ENCODE data around the gene UBE2E2.

Gene UBE2E2

DNA sequence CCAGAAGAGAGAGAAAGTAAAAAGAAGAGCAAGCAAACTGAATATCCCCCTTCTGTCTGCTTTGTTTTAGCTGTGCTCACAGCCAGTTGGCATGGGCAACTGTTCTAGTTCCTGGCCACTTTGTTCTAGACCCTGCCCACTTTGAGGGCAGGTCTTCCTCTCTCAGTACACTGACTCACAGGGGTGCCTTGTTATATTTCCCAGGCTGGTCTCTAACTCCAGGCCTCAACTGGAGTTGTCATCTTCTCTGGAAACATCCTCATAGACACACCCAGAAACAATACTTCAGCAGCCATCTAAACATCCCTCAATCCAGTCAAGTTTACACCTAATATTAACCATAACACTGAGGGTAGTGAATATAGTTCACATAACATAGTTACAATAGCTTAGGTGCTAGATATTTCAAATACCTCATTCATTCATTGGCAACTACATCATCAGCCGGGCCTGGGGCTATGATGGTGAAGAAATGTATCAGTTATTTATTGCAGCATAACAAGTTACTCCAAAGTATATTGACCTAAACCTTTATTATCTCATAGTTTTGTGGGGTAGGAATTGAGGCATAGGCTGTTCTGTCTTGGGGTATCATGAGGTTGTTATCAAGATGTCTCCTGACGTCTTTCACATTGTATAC is 106.0 kb downstream of the UBE2E2 start:
- Histone ChIP-seq H3K4me1 (ENCODE audit: control insufficient read depth, insufficient read depth, low read length) (peaks cover 17% of the 10 kb centered on the region), H3K9ac (ENCODE audit: low read length) (no peak overlapping the region), H3K27me3 (replicated peaks; ENCODE audit: control insufficient read depth, insufficient read depth, low read length) (no peaks in the 10 kb centered on the region), H3K9me3 (ENCODE audit: control insufficient read depth, low read length) (no peaks in the 10 kb centered on the region), H3K4me3 (ENCODE audit: low read length) (no peak overlapping the region), H3K36me3 (ENCODE audit: control insufficient read depth, insufficient read depth, low read length, severe bottlenecking) (no peaks in the 10 kb centered on the region)
- no peak for DNase-seq (ENCODE audit: low read depth)

DNA sequence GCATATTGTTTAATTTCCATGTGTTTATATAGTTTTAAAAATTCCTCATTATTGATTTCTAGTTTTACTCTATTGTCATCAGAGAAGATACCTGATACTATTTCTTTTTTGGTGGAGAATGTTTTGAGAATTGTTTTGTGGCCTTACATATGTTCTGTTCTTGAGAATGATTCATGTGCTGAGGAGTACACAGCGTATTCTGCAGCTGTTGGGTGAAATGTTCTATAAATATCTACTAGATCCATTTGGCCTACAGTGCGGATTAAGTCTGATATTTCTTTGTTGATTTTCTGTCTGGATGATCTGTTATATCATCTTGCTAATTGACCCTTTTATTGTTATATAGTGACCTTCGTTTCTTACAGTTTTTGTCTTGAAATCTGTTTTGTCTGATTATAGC is 109.7 kb downstream of the UBE2E2 start:
- H3K9me3 ChIP-seq (ENCODE audit: control insufficient read depth, low read length), result no peaks in the 10 kb centered on the region
- peaks cover 23% of the 10 kb centered on the region for H3K4me1 ChIP-seq (ENCODE audit: control insufficient read depth, insufficient read depth, low read length)
- H3K36me3 ChIP-seq (ENCODE audit: control insufficient read depth, insufficient read depth, low read length, severe bottlenecking), result no peaks in the 10 kb centered on the region
- DNase-seq (ENCODE audit: low read depth), result peak; percentile 28
- no peaks in the 10 kb centered on the region for H3K27me3 ChIP-seq (replicated peaks; ENCODE audit: control insufficient read depth, insufficient read depth, low read length)
- no peak overlapping the region for H3K4me3 ChIP-seq (ENCODE audit: low read length)
- H3K9ac ChIP-seq (ENCODE audit: low read length), result no peak overlapping the region

DNA sequence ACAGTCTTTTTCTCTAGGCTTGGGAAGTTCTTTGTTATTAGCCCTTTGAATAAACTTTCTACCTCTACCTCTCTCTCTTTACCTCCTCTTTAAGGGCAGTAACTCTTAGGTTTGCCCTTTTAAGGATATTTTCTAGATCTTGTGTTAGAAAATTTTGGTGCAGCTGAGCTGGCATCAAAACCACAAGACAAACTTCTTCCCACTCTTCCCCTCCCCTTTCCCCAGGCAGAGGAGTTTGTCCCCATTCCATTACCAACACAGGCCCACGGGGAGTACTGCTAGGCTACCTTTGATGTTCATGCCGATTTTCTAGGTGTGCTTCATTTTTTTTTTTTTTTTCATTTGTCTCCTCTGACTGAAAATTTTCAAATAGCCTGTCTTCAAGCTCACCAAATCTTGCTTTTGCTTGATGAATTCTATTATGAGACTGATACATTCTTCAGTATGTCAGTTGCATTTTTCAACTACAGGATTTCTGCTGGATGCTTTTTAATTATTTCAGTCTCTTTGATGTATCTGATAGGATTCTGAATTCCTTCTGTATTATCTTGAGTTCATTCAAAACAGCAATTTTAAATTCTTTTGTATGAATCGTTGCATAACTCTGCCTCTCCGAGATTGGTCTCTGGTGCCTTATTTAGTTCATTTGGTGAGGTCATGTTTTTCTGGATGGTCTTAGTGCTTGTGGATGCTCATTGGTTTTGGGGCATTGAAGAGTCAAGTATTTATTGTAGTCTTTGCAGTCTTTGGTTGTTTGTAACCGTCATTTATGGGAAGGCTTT is 112.0 kb downstream of the UBE2E2 start:
- Histone ChIP-seq H3K27me3 (replicated peaks; ENCODE audit: control insufficient read depth, insufficient read depth, low read length) (no peaks in the 10 kb centered on the region), H3K9me3 (ENCODE audit: control insufficient read depth, low read length) (no peaks in the 10 kb centered on the region), H3K9ac (ENCODE audit: low read length) (no peak overlapping the region), H3K4me3 (ENCODE audit: low read length) (no peak overlapping the region), H3K36me3 (ENCODE audit: control insufficient read depth, insufficient read depth, low read length, severe bottlenecking) (no peaks in the 10 kb centered on the region), H3K4me1 (ENCODE audit: control insufficient read depth, insufficient read depth, low read length) (peaks cover 23% of the 10 kb centered on the region)
- peak; percentile 19 for DNase-seq (ENCODE audit: low read depth)

DNA sequence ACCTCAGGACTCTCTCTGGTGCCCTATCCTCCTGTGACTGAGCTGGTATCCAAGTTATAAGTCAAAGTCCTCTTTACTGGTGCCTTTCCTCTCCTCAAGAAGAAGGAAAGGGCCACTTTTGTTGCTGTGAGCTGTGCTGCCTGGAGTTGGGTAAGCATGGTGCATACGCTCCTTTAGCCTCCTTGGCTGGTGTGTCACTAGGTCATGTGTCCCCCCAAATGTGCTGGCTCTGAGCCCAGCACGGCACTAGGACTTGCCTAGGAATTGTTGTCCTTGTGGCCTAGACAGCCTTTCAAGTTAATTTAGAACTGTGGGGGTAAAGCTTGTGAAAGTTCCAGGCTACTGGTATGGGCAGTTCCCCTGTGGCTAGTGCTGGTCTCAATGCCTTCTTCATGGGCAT is 113.8 kb downstream of the UBE2E2 start:
- H3K9ac ChIP-seq (ENCODE audit: low read length), result no peak overlapping the region
- H3K9me3 ChIP-seq (ENCODE audit: control insufficient read depth, low read length), result no peaks in the 10 kb centered on the region
- H3K36me3 ChIP-seq (ENCODE audit: control insufficient read depth, insufficient read depth, low read length, severe bottlenecking), result no peaks in the 10 kb centered on the region
- peaks cover 23% of the 10 kb centered on the region for H3K4me1 ChIP-seq (ENCODE audit: control insufficient read depth, insufficient read depth, low read length)
- no peaks in the 10 kb centered on the region for H3K27me3 ChIP-seq (replicated peaks; ENCODE audit: control insufficient read depth, insufficient read depth, low read length)
- DNase-seq (ENCODE audit: low read depth), result no peak
- no peak overlapping the region for H3K4me3 ChIP-seq (ENCODE audit: low read length)

DNA sequence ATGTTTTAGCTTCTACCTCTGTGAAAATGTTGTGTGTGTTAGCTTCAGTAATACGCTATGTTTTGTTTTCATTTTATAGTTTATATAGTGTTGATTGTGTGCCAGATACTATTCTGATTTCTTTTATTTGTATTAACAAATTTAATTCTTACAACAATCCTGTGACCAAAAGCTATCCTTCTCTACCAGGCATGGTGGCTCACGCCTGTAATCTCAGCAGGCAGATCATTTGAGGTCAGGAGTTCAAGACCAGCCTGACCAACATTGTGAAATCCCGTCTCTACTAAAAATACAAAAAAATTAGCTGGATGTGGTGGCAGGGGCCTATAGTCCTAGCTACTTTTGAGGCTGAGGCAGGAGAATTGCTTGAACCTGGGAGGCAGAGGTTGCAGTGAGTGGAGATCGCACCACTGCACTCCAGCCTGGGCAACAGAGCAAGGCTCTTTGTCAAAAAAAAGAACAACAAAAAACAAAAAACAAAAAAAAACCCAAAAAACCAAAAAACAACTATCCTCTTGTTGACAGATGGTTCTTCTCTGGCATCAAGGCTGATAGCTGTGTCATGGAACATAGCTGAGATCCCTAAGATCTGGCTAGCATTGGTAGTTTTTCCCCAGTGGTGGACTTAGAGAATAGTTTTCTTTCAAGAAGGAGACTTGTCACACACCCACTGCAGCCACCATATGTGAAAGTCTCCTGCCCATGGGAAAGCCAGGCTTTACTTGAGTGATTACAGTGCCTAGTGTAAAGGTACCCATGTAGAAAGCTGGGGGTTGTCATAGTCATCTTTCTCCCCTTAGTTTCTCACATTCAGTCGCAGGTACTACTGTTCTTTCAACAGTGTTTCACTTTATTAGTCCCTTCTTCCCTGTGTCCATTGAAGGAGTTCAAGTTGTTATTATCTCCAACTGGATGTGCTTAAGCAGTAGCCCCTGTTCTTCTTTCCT is 116.5 kb downstream of the UBE2E2 start:
- H3K9ac ChIP-seq (ENCODE audit: low read length), result no peak overlapping the region
- no peaks in the 10 kb centered on the region for H3K36me3 ChIP-seq (ENCODE audit: control insufficient read depth, insufficient read depth, low read length, severe bottlenecking)
- no peaks in the 10 kb centered on the region for H3K9me3 ChIP-seq (ENCODE audit: control insufficient read depth, low read length)
- peaks cover 20% of the 10 kb centered on the region for H3K4me1 ChIP-seq (ENCODE audit: control insufficient read depth, insufficient read depth, low read length)
- no peak for DNase-seq (ENCODE audit: low read depth)
- H3K27me3 ChIP-seq (replicated peaks; ENCODE audit: control insufficient read depth, insufficient read depth, low read length), result no peaks in the 10 kb centered on the region
- H3K4me3 ChIP-seq (ENCODE audit: low read length), result no peak overlapping the region

DNA sequence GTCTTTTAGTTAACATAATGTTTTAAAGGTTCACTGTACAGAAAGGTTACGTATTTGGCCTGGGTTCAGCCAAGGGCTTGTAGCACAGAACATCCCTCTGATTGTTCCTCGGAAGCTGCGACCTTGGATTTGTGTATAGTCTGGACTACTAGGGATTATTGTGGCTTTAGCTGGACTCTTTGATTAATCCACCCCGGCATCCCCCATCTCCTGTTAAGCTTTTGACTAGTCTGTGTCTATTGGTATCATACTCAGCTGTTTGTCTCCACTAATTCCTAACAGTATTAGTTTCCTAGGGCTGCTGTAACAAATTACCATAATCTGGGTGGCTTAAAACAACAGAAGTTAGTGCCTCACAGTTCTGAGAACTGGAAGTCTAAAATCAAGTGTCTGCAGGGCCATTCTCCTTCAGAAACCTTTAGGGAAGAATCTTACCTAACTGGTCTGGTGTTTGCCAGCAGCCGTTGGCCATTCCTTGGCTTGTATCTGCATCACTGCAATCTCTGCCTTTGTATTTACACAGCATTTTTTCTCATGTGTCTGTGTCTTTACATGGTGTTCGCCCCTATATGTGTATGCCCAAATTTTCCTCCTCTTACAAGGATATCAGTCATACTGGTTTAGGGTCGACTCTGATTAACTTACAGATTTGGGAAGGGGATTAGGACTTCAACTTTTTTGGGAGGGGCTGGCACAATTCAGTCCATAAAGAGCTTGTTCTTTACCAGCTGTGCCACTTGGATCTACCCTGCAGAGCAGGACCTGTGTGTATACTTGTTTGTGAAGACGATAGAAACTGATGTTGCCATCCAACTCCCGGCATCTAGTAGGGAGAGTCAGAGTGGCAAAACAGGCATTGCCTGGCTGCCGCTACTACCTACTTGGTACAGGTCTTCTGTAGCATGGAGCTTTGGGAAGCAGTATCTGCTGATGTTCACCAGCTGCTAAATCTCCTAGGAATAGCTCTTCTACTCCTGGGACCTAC is 117.8 kb downstream of the UBE2E2 start:
- Histone ChIP-seq H3K4me1 (ENCODE audit: control insufficient read depth, insufficient read depth, low read length) (peaks cover 22% of the 10 kb centered on the region), H3K36me3 (ENCODE audit: control insufficient read depth, insufficient read depth, low read length, severe bottlenecking) (no peaks in the 10 kb centered on the region), H3K9me3 (ENCODE audit: control insufficient read depth, low read length) (no peaks in the 10 kb centered on the region), H3K27me3 (replicated peaks; ENCODE audit: control insufficient read depth, insufficient read depth, low read length) (no peaks in the 10 kb centered on the region), H3K4me3 (ENCODE audit: low read length) (no peak overlapping the region), H3K9ac (ENCODE audit: low read length) (no peak overlapping the region)
- no peak for DNase-seq (ENCODE audit: low read depth)

DNA sequence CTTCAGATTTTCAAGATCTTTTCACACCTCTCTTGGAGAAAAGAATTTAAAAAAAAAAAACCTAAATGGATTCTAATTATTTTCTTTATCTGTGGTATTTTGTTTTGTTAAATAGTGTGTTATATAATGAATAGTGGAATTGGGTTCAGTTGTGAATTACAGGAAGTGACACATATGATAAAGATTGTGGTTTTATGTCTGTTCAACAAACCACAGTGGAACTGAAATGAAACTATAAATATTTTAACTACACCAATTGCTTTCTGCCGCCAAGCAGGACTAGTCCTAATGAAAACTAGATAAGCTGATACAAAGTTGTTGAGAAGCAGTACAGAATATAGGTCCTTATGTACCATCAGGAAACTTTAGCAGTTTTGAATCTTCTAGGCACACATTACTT is 121.6 kb downstream of the UBE2E2 start:
- peak; percentile 18 for DNase-seq (ENCODE audit: low read depth)
- Histone ChIP-seq H3K36me3 (ENCODE audit: control insufficient read depth, insufficient read depth, low read length, severe bottlenecking) (no peaks in the 10 kb centered on the region), H3K27me3 (replicated peaks; ENCODE audit: control insufficient read depth, insufficient read depth, low read length) (no peaks in the 10 kb centered on the region), H3K9me3 (ENCODE audit: control insufficient read depth, low read length) (no peaks in the 10 kb centered on the region), H3K4me1 (ENCODE audit: control insufficient read depth, insufficient read depth, low read length) (peaks cover 12% of the 10 kb centered on the region), H3K9ac (ENCODE audit: low read length) (no peak overlapping the region), H3K4me3 (ENCODE audit: low read length) (peak overlapping the region; percentile 43)

DNA sequence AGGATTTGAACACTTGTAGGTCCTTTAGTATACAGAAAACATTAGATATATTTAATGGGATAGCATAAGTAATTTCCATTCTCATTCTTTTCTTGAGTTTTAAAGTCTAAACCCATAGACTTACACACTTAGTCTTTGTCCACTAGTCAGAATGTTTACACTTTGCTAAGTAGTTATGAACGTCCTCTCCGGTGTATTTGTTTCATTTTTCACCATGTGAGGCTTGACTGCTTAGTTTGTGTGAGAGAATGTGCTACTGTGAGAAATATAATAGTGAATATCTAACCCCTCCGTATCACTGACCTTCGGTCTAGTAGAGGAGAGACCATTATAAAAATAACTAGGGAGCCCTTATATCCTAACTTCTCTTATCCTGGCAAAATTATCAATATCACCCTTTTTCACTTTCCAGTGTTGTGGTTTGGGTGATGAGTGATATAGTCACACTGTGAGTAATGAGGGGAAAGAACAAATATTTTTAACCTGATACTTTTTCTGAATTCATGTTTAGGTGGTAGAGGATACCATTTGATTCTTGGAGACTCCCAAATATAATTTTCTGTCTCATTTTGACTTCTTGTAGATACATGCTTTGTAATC is 122.4 kb downstream of the UBE2E2 start:
- H3K4me3 ChIP-seq (ENCODE audit: low read length), result no peak overlapping the region
- H3K9ac ChIP-seq (ENCODE audit: low read length), result no peak overlapping the region
- H3K9me3 ChIP-seq (ENCODE audit: control insufficient read depth, low read length), result no peaks in the 10 kb centered on the region
- no peak for DNase-seq (ENCODE audit: low read depth)
- H3K36me3 ChIP-seq (ENCODE audit: control insufficient read depth, insufficient read depth, low read length, severe bottlenecking), result no peaks in the 10 kb centered on the region
- no peaks in the 10 kb centered on the region for H3K27me3 ChIP-seq (replicated peaks; ENCODE audit: control insufficient read depth, insufficient read depth, low read length)
- H3K4me1 ChIP-seq (ENCODE audit: control insufficient read depth, insufficient read depth, low read length), result peaks cover 12% of the 10 kb centered on the region

DNA sequence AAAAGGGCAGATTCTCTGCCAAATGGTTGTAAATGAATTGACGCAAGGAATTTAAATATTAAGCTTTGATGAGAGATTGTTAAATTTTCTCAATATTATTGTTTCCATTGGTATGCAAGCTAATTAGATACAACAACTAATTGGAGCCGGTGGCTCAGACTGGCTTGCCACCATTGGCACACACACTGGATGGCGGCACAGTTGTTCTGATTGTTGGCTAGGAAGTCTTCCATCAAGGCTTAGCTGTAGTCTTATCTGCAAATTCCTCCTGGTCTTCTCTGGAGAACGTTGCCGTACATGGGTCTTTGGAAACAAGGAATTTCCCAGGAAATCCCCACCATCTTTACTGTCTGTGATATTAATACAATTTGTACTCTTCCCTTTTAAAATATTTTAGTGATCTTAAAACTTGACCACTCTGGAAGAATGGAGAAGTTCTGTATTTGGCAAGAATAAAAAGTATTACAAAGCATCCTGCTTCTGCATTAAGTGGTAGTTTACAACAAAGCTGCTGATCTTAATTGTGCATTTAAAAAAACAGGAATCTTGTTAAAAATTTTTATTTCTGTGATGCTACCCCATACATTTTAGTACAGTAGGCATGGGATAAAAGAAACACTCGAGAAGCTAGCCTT is 126.5 kb downstream of the UBE2E2 start:
- Histone ChIP-seq H3K27me3 (replicated peaks; ENCODE audit: control insufficient read depth, insufficient read depth, low read length) (no peaks in the 10 kb centered on the region), H3K36me3 (ENCODE audit: control insufficient read depth, insufficient read depth, low read length, severe bottlenecking) (no peaks in the 10 kb centered on the region), H3K4me1 (ENCODE audit: control insufficient read depth, insufficient read depth, low read length) (peaks cover 12% of the 10 kb centered on the region), H3K9ac (ENCODE audit: low read length) (no peak overlapping the region), H3K4me3 (ENCODE audit: low read length) (no peak overlapping the region), H3K9me3 (ENCODE audit: control insufficient read depth, low read length) (no peaks in the 10 kb centered on the region)
- no peak for DNase-seq (ENCODE audit: low read depth)

DNA sequence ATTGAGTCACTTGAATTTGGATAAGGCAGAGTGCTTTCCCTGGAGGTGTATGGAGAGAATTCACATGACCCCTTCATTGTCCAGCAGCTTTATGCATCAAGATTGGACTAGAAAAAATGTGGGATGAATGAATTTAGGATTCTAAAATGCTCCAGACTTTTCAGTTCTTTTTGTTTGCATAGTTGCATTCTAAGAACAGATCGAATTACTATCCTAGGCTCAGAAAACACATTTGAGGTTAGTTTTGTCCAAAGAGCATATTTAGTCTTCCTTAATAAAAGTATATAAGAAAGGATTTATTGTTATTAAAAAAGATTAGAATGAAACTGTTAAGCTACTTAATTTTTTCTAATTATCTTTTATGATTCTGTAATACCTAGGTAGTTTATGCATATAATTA is 127.4 kb downstream of the UBE2E2 start:
- Histone ChIP-seq H3K36me3 (ENCODE audit: control insufficient read depth, insufficient read depth, low read length, severe bottlenecking) (no peaks in the 10 kb centered on the region), H3K27me3 (replicated peaks; ENCODE audit: control insufficient read depth, insufficient read depth, low read length) (no peaks in the 10 kb centered on the region), H3K4me1 (ENCODE audit: control insufficient read depth, insufficient read depth, low read length) (peaks cover 2% of the 10 kb centered on the region), H3K9me3 (ENCODE audit: control insufficient read depth, low read length) (no peaks in the 10 kb centered on the region), H3K4me3 (ENCODE audit: low read length) (no peak overlapping the region), H3K9ac (ENCODE audit: low read length) (no peak overlapping the region)
- DNase-seq (ENCODE audit: low read depth), result peak; percentile 18

Data from adipocyte (in vitro differentiated cells).